Measurements from ENCODE around the gene H6PD.

The H6PD gene

DNA sequence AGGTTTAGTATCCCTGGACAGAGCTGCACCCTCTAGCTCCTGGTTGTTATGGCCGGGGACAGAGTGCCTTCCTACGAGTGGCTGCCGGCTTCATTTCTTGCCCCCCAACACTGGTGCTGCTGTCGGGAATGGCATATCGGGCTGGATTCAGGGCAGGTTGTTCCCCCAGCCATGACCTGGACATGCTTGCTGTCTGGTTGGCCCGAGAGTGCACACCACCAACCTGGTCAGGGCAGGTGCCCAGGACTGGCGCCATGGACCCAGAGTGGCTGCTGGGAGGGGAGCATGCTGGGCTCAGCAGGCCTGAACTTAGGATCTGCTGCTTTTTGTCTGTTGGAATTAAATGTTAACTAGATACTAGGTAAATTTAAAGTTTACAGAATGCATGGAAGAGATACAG is 21.8 kb downstream of the H6PD start:
- Histone ChIP-seq H3K27ac (no peak overlapping the region), H3K4me3 (ENCODE audit: low read depth, low read length) (no peak overlapping the region), H3K36me3 (no peaks in the 10 kb centered on the region), H3K27me3 (ENCODE audit: insufficient read depth, low read depth, severe bottlenecking) (no peaks in the 10 kb centered on the region), H3K9me3 (ENCODE audit: severe bottlenecking) (peaks cover 16% of the 10 kb centered on the region)
- TF ChIP-seq, protein P1, sequence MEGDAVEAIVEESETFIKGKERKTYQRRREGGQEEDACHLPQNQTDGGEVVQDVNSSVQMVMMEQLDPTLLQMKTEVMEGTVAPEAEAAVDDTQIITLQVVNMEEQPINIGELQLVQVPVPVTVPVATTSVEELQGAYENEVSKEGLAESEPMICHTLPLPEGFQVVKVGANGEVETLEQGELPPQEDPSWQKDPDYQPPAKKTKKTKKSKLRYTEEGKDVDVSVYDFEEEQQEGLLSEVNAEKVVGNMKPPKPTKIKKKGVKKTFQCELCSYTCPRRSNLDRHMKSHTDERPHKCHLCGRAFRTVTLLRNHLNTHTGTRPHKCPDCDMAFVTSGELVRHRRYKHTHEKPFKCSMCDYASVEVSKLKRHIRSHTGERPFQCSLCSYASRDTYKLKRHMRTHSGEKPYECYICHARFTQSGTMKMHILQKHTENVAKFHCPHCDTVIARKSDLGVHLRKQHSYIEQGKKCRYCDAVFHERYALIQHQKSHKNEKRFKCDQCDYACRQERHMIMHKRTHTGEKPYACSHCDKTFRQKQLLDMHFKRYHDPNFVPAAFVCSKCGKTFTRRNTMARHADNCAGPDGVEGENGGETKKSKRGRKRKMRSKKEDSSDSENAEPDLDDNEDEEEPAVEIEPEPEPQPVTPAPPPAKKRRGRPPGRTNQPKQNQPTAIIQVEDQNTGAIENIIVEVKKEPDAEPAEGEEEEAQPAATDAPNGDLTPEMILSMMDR (IDR thresholded peaks at IDR 0.05; ENCODE audit: low read depth, low read length), result no peak
- no peak for DNase-seq

DNA sequence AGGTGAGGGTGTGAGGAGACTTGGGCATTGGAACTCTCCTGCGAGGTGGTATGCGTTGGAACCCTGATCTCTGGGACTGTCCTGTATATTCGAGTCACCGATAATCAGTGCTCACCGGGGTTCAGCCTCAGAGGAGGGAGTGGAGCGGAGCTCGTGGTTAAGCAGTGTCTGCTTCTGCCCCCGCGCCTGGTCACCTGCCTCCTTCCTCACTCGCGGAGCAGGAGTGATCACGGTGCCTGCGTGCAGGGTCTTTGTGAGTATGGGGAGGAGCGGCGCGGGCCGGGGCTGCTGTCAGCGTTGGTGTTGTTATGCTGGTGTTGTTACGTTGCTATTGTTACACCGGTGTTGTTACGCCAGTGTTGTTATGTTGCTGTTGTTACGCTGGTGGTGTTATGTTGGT is 23.3 kb downstream of the H6PD start:
- no peak overlapping the region for H3K4me3 ChIP-seq (ENCODE audit: low read depth, low read length)
- H3K9me3 ChIP-seq (ENCODE audit: severe bottlenecking), result peaks cover 16% of the 10 kb centered on the region
- no peaks in the 10 kb centered on the region for H3K36me3 ChIP-seq
- no peak for DNase-seq
- H3K27me3 ChIP-seq (ENCODE audit: insufficient read depth, low read depth, severe bottlenecking), result no peaks in the 10 kb centered on the region
- TF ChIP-seq, protein P1 (IDR thresholded peaks at IDR 0.05; ENCODE audit: low read depth, low read length), result no peak
- no peak overlapping the region for H3K27ac ChIP-seq

DNA sequence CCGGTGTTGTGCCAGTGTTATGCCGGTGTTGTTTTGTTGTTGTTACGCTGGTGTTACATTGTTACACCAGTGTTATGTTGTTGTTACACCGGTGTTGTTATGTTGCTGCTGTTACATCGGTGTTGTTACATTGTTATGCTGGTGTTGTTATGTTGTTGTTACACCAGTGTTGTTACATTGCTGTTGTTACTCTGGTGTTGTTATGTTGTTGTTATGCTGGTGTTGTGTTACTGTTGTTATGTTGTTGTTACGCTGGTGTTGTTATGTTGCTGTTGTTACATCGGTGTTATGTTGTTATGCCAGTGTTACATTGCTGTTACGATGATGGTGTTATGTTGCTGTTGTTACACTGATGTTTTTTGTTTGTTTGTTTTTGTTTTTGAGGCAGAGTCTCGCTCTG is 24.1 kb downstream of the H6PD start:
- Histone ChIP-seq H3K27ac (no peak overlapping the region), H3K4me3 (ENCODE audit: low read depth, low read length) (no peak overlapping the region), H3K36me3 (no peaks in the 10 kb centered on the region), H3K9me3 (ENCODE audit: severe bottlenecking) (peaks cover 16% of the 10 kb centered on the region), H3K27me3 (ENCODE audit: insufficient read depth, low read depth, severe bottlenecking) (no peaks in the 10 kb centered on the region)
- no peak for DNase-seq
- TF ChIP-seq, protein P1 (IDR thresholded peaks at IDR 0.05; ENCODE audit: low read depth, low read length), result no peak

DNA sequence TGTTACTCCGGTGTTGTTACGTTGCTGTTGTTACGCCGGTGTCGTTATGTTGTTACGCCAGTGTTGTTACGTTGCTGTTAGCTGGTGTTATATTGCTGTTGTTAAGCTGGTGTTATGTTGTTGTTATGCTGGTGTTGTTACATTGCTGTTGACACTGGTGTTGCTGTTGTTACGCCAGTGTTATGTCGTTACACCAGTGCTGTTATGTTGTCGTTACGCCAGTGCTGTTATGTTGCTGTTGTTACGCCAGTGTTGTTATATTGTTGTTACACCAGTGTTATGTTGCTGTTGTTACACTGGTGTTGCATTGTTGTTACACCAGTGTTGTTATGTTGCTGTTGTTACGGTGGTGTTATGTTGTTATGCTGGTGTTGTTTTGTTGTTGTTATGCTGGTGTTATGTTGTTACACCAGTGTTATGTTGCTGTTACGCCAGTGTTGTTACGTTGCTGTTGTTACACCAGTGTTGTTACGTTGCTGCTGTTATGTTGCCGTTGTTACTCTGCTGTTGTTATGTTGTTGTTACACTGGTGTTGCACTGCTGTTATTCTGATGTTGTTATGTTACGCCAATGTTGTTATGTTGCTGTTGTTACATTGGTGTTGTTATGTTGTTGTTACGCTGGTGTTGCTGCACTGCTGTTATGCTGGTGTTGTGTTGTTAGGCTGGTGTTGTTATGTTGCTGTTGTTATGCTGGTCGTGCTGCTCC is 25.6 kb downstream of the H6PD start:
- H3K9me3 ChIP-seq (ENCODE audit: severe bottlenecking), result peaks cover 16% of the 10 kb centered on the region
- peaks cover 5% of the 10 kb centered on the region; the same call in 1 of the 2 replicates for H3K36me3 ChIP-seq
- no peak overlapping the region for H3K27ac ChIP-seq
- DNase-seq, result no peak
- H3K4me3 ChIP-seq (ENCODE audit: low read depth, low read length), result no peak overlapping the region
- H3K27me3 ChIP-seq (ENCODE audit: insufficient read depth, low read depth, severe bottlenecking), result no peaks in the 10 kb centered on the region
- TF ChIP-seq, protein P1 (IDR thresholded peaks at IDR 0.05; ENCODE audit: low read depth, low read length), result no peak

DNA sequence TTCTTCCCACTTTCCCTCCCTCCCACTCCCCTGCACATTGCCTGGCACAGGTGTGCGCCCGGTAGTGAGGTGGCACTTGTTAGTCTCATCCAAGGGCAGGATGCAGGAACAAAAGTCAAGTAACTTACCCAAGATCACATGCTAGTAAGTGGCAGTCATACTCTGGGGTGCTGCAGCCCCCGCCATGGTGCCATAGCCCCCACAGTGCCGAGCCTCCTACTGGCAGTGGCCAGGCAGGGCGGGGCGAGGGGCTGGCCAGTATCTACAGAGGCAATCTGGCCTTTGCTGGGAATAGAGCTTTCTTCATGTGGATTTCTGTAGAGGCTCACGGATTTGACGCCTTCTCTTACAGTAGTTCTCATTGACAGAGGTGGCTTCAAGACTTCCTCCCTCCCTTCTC is 26.9 kb downstream of the H6PD start:
- H3K9me3 ChIP-seq (ENCODE audit: severe bottlenecking), result peaks cover 16% of the 10 kb centered on the region
- no peak overlapping the region for H3K27ac ChIP-seq
- peaks cover 5% of the 10 kb centered on the region; the same call in 1 of the 2 replicates for H3K36me3 ChIP-seq
- H3K4me3 ChIP-seq (ENCODE audit: low read depth, low read length), result no peak overlapping the region
- DNase-seq, result no peak
- TF ChIP-seq, protein P1 (IDR thresholded peaks at IDR 0.05; ENCODE audit: low read depth, low read length), result no peak
- H3K27me3 ChIP-seq (ENCODE audit: insufficient read depth, low read depth, severe bottlenecking), result no peaks in the 10 kb centered on the region

Measured in WERI-Rb-1 (cell line).